ENCODE data around the gene DNMBP.

GRCh38 chr10:99872367-99873162 is 137.2 kb downstream of the DNMBP start:
- TF ChIP-seq CTCF (IDR thresholded peaks at IDR 0.05; ENCODE audit: poor library complexity), result no peak
- TF ChIP-seq EZH2phosphoT487 (IDR thresholded peaks at IDR 0.05; ENCODE audit: low read depth, severe bottlenecking, unreplicated experiment), result no peak
- TF ChIP-seq EZH2 (IDR thresholded peaks at IDR 0.05; ENCODE audit: borderline replicate concordance), result no peak

Measured in hepatocyte (in vitro differentiated cells).